Right kidney (tissue), 9 donors: Measurements from ENCODE around the gene CARD10.

ENCODE experiments used
- DNase-seq: peaks from one replicate; pipeline ENCODE4 v3.0.0-alpha.2; 2016
- long read RNA-seq, 8 donors: transcript quantifications; one replicate each; lab custom pipeline, GENCODE V29; 2026

Gene CARD10, protein sequence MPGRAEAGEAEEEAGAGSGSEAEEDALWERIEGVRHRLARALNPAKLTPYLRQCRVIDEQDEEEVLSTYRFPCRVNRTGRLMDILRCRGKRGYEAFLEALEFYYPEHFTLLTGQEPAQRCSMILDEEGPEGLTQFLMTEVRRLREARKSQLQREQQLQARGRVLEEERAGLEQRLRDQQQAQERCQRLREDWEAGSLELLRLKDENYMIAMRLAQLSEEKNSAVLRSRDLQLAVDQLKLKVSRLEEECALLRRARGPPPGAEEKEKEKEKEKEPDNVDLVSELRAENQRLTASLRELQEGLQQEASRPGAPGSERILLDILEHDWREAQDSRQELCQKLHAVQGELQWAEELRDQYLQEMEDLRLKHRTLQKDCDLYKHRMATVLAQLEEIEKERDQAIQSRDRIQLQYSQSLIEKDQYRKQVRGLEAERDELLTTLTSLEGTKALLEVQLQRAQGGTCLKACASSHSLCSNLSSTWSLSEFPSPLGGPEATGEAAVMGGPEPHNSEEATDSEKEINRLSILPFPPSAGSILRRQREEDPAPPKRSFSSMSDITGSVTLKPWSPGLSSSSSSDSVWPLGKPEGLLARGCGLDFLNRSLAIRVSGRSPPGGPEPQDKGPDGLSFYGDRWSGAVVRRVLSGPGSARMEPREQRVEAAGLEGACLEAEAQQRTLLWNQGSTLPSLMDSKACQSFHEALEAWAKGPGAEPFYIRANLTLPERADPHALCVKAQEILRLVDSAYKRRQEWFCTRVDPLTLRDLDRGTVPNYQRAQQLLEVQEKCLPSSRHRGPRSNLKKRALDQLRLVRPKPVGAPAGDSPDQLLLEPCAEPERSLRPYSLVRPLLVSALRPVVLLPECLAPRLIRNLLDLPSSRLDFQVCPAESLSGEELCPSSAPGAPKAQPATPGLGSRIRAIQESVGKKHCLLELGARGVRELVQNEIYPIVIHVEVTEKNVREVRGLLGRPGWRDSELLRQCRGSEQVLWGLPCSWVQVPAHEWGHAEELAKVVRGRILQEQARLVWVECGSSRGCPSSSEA
- long read RNA-seq, donor 1, full-length matches to known transcripts = 4 of 4 reads
- long read RNA-seq, donor 1, partial matches to known transcripts = 0 of 4 reads
- long read RNA-seq, donor 1, other reads (novel, unspliced or antisense) = 0 of 4 reads
- long read RNA-seq, donor 2, partial matches to known transcripts = 0 of 2 reads
- long read RNA-seq, donor 2, other reads (novel, unspliced or antisense) = 0 of 2 reads
- long read RNA-seq, donor 3, partial matches to known transcripts = 0 of 2 reads
- long read RNA-seq, donor 3, other reads (novel, unspliced or antisense) = 0 of 2 reads
- long read RNA-seq, donor 4, full-length matches to known transcripts = 2 of 87 reads
- long read RNA-seq, donor 4, partial matches to known transcripts = 85 of 87 reads
- long read RNA-seq, donor 4, other reads (novel, unspliced or antisense) = 0 of 87 reads
- long read RNA-seq, donor 5, full-length matches to known transcripts = 8 of 8 reads
- long read RNA-seq, donor 5, partial matches to known transcripts = 0 of 8 reads
- long read RNA-seq, donor 5, other reads (novel, unspliced or antisense) = 0 of 8 reads
- long read RNA-seq, donor 6, full-length matches to known transcripts = 4 of 4 reads
- long read RNA-seq, donor 6, partial matches to known transcripts = 0 of 4 reads
- long read RNA-seq, donor 6, other reads (novel, unspliced or antisense) = 0 of 4 reads
- long read RNA-seq, donor 7, full-length matches to known transcripts = 3 of 3 reads
- long read RNA-seq, donor 7, partial matches to known transcripts = 0 of 3 reads
- long read RNA-seq, donor 7, other reads (novel, unspliced or antisense) = 0 of 3 reads
- long read RNA-seq, donor 8, full-length matches to known transcripts = 2 of 2 reads
- long read RNA-seq, donor 8, partial matches to known transcripts = 0 of 2 reads
- long read RNA-seq, donor 8, other reads (novel, unspliced or antisense) = 0 of 2 reads

DNA sequence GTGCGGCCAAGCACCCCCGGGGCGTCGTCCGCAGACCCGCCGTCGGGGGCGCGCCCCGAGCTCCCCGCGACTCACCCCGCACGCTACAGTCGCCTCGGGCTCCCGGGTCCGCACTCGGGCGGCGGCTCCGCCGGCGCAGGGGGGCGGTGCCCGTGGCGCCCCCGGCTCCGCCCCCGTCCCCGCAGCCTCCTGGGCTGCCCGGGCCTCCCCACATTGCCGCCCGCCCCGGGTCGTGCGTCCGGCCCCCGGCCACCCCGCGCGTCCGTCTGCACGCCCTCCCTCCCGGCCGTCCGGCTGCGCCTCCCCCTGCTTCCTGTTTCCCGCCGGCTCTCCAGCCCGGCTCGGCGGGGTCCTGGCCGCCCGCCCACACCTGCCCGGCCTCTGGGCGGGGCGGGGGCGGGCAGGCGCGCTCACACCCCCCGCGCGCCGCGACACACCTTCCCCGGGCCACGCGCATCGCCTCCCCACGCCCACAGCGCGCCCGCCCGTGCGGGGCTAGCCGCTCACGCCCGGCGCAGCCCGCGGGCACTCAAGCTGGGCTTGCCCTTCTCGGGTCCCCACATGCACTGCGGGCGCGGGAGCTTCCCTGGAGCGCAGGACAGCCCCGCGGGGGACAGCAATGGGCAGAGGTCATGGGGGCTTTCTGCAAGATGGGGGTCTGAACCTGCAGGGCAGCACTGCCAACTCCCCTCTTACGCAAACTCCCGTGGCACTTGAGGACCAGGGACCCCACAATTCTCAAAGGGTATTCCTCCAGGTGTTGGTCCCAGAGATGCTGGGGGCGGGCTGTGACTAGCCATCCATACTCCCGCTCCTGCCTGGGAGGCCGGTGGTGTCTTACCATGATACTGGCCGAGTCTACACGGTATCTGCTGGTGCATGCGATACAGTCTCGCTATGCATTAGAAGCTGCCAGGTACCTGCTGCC is at the start of gene CARD10:
CARD10 (minus strand) TSS at position 148 of the 928 bp plus-strand sequence. CDS start 215 bp downstream, outside the sequence.
- DNase-seq = peak; percentile 66

GRCh38 chr22:37568448-37569008 is 49.3 kb upstream of the CARD10 start:
- no peak for DNase-seq

- no peak for DNase-seq
Measured at GRCh38 chr22:37568012-37568411, 48.8 kb upstream of the CARD10 start.

DNA sequence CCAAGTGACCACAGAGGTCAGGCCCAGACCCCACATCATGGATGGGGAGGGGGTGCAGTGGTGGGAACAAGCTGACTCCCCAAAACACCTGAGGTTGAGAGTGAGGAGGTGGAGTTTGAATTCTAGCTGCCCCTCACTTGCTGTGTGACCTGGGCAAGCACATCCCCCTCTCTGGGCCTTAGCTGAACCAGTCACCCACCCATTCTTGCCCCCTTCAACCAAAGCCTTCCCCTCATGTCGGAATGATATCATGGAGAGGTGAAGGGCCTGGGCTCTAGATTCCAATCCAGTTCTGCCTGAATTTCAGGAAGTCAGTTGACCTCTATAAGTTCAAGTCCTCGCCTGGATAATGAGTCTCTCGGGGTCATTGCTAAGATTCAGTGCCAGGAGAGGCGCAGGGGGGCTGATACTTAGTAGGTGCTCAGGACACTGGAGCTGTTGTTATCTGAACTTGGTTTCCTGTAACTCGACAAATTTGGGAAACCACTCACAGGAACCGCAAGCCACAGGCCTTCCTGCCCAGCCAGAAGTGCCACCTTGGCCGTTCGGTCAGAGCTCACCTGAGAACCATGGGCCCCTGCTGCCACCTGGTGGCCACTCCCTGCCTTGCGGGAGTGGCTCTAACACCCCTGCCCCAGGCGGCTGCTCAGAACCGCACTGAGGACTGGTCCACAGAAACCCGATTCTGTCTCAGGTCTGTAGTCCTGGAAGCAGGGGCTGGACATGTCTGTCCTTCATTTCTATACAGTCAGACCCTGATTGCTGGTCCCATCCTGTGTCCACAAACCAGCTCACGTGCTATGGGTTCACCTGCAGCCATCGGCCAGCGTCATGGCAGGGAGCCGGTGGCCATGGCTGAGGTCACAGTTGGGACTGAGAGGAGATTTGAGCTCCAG is 47.9 kb upstream of the CARD10 start:
- DNase-seq = peak; percentile 71

DNA sequence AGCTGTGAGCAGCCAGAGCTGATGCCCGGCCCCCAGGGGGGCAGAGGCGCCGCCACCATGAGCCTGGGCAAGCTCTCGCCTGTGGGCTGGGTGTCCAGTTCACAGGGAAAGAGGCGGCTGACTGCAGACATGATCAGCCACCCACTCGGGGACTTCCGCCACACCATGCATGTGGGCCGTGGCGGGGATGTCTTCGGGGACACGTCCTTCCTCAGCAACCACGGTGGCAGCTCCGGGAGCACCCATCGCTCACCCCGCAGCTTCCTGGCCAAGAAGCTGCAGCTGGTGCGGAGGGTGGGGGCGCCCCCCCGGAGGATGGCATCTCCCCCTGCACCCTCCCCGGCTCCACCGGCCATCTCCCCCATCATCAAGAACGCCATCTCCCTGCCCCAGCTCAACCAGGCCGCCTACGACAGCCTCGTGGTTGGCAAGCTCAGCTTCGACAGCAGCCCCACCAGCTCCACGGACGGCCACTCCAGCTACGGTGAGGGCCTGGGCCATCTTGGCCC is 47.2 kb upstream of the CARD10 start:
- DNase-seq = no peak

- DNase-seq = no peak
Measured at GRCh38 chr22:37565830-37566229, 46.6 kb upstream of the CARD10 start.

- no peak for DNase-seq
Measured at GRCh38 chr22:37564111-37564711, 45.0 kb upstream of the CARD10 start.

- DNase-seq = no peak
Measured at GRCh38 chr22:37563153-37564081, 44.2 kb upstream of the CARD10 start.

DNA sequence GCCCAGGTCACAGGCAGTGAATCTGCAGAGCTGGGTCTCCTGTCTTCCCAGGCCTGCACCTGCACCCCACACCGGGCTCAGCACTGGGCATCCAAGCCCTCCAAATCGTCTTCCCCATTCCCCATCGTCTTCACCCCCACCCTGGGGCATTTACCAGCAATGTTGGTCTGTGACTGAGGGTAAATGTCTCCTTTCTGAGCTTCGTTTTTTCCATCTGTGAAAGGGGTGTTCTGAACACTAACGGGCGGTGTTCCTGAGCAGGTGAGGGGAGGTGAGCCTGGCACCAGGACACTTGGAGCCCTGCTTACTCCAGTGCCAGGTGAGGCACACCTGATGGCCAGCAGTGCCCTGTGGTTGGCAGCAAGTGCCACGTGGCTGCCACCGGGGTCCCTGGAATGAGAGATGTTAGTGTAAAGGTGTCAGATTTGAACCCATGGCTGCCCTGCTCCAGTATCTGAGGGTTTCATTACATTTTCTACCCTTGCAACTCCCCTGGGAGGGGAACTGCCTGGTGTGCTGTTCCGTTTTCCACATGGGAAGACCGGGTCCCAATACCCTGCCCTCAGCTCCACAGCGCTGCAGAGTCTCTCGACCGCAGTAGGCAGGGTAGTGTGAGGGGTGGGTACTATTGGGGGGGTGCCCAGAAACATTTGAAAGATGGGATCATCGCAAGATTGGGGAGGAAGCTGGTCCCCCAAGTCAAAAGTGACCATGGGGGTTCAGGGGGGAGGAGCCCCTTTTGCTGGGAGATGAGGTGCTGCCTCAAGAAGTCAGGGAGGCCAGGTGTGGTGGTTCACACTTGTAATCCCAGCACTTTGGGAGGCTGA is 43.0 kb upstream of the CARD10 start:
- DNase-seq = no peak

GRCh38 chr22:37561212-37562048 is 42.2 kb upstream of the CARD10 start:
- DNase-seq = peak; percentile 87

- peak; percentile 78 for DNase-seq
Measured at GRCh38 chr22:37560608-37561211, 41.5 kb upstream of the CARD10 start.

DNA sequence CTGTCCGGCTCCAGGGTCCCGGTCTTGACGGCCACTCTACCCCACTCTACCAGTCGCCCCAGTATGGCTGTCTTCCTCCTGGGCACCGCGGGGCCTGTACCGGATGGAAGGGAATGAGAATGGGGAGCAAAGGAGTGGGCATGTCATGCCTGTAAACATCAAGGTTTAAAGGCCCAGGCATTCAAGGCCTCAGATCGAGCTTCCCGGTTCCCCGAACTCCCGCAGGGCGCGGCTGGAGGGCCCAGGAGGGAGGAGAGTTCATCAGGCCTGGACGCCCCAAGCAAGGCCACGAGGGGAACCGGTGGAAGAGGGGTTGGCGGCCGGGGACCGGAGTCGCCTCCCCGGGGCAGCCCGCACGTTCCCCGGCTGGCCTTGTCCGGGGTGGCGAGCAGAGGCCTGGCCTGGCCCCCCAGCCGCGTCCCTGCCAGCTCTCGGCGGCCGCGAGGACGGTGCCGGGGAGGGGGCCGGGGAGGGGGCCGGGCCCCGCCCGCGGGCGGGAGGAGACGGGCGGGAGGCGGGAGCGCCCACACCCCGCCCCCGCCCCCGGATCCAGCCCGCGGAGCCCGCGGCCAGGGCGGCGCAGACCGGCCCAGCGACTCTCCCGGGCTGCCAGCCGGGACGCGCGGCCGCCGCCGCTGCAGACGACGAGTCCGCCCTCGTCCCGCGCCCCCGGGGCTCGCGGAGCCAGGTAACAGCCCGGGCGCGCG is 40.8 kb upstream of the CARD10 start, which contains the start of gene CDC42EP1:
CDC42EP1 (plus strand) TSS at position 580 of the 707 bp plus-strand sequence. CDS start 5,870 bp downstream, outside the sequence.
- DNase-seq = peak; percentile 83

- no peak for DNase-seq
Measured at GRCh38 chr22:37559521-37559900, 40.3 kb upstream of the CARD10 start.
